ENCODE results near the gene TRAPPC3.
A peak's percentile ranks its signal among the peaks of the same experiment; 100 is the strongest.

Gene TRAPPC3

GRCh38 chr1:36097693-36098585, 51.3 kb downstream of the TRAPPC3 start:
- DNase-seq, result no peak

- no peak for DNase-seq
Measured at GRCh38 chr1:36096500-36097432, 52.5 kb downstream of the TRAPPC3 start.

GRCh38 chr1:36095760-36096405, 53.4 kb downstream of the TRAPPC3 start:
- DNase-seq, result no peak

GRCh38 chr1:36094621-36095061, 54.6 kb downstream of the TRAPPC3 start:
- DNase-seq, result no peak

GRCh38 chr1:36093929-36094328, 55.4 kb downstream of the TRAPPC3 start:
- DNase-seq, result no peak

- DNase-seq, result no peak
Measured at GRCh38 chr1:36093226-36093625, 56.1 kb downstream of the TRAPPC3 start.

- DNase-seq, result no peak
Measured at GRCh38 chr1:36092798-36093185, 56.5 kb downstream of the TRAPPC3 start.

GRCh38 chr1:36092166-36092797, 57.0 kb downstream of the TRAPPC3 start:
- DNase-seq, result no peak

GRCh38 chr1:36091698-36092097, 57.6 kb downstream of the TRAPPC3 start:
- no peak for DNase-seq

- no peak for DNase-seq
Measured at GRCh38 chr1:36091141-36091540, 58.1 kb downstream of the TRAPPC3 start.

- no peak for DNase-seq
Measured at GRCh38 chr1:36089393-36090121, 59.7 kb downstream of the TRAPPC3 start.

GRCh38 chr1:36088577-36089392, 60.5 kb downstream of the TRAPPC3 start, which contains the start of gene ADPRS:
ADPRS (plus strand) TSS chr1:36088892; CDS start chr1:36088905, 13 bp downstream.
- DNase-seq, result peak; percentile 85

- DNase-seq, result no peak
Measured at GRCh38 chr1:36088265-36088576, 61.1 kb downstream of the TRAPPC3 start.

- DNase-seq, result no peak
Measured at GRCh38 chr1:36087233-36088123, 61.8 kb downstream of the TRAPPC3 start.
